SK-N-SH treated with all-trans-retinoic acid at 6 μM for 48 hours (cell line): Measurements from ENCODE around the gene SBF2.

Source experiments
- ATAC-seq: fragments of 200-7000 bp; cut with Tn5 transposase; 3 replicates; pipeline ENCODE4 v1.9.1; 2020; ENCODE audit warnings: mild to moderate bottlenecking, moderate library complexity
- ARNTL ChIP-seq: fragments of 450-650 bp; formaldehyde crosslinking; IDR thresholded peaks from 2 replicates; pipeline ENCODE4 v1.5.0; 2020; ENCODE audit warnings: low read depth, mild to moderate bottlenecking, moderate library complexity, borderline replicate concordance
- BACH2 ChIP-seq: fragments of 250-450 bp; sonication (Bioruptor Pico); IDR thresholded peaks from 2 replicates; pipeline ENCODE4 v1.9.0; 2021; ENCODE audit warnings: mild to moderate bottlenecking, borderline replicate concordance
- CREB5 ChIP-seq: fragments of 250-450 bp; sonication (Bioruptor Pico); IDR thresholded peaks from 2 replicates; pipeline ENCODE4 v1.5.1; 2020; ENCODE audit warnings: low read depth, mild to moderate bottlenecking, moderate library complexity
- CSDC2 ChIP-seq: fragments of 250-450 bp; sonication (Bioruptor Pico); IDR thresholded peaks from 2 replicates; pipeline ENCODE4 v1.5.0; 2020; ENCODE audit warnings: mild to moderate bottlenecking, moderate library complexity
- ESRRG ChIP-seq: fragments of 250-450 bp; sonication (Bioruptor Pico); IDR thresholded peaks from 2 replicates; pipeline ENCODE4 v1.6.1; 2021; ENCODE audit warnings: mild to moderate bottlenecking
- GLIS3 ChIP-seq: fragments of 250-450 bp; sonication (Bioruptor Pico); IDR thresholded peaks from 2 replicates; pipeline ENCODE4 v1.5.0; 2020; ENCODE audit warnings: mild to moderate bottlenecking, moderate library complexity
- ISL1 ChIP-seq: fragments of 250-450 bp; sonication (Bioruptor Pico); IDR thresholded peaks from 2 replicates; pipeline ENCODE4 v2.1.2; 2022; ENCODE audit warnings: mild to moderate bottlenecking, moderate library complexity
- PATZ1 ChIP-seq: fragments of 250-450 bp; sonication (Bioruptor Pico); IDR thresholded peaks from 2 replicates; pipeline ENCODE4 v1.8.0; 2020; ENCODE audit warnings: mild to moderate bottlenecking, moderate library complexity, borderline replicate concordance
- POU6F1 ChIP-seq: fragments of 250-450 bp; sonication (Bioruptor Pico); IDR thresholded peaks from 2 replicates; pipeline ENCODE4 v1.8.0; 2021; ENCODE audit warnings: low read depth, mild to moderate bottlenecking, moderate library complexity, borderline replicate concordance
- PPARA ChIP-seq: fragments of 250-450 bp; sonication (Bioruptor Pico); IDR thresholded peaks from 2 replicates; pipeline ENCODE4 v1.5.0; 2020; ENCODE audit warnings: mild to moderate bottlenecking, borderline replicate concordance
- RARB ChIP-seq: fragments of 250-450 bp; sonication (Bioruptor Pico); IDR thresholded peaks from 2 replicates; pipeline ENCODE4 v1.8.0; 2021; ENCODE audit warnings: mild to moderate bottlenecking, moderate library complexity
- SNAI2 ChIP-seq: fragments of 250-450 bp; sonication (Bioruptor Pico); IDR thresholded peaks from 2 replicates; pipeline ENCODE4 v1.5.0; 2020; ENCODE audit warnings: mild to moderate bottlenecking, moderate library complexity
- TCF4 ChIP-seq: fragments of 250-450 bp; sonication (Bioruptor Pico); IDR thresholded peaks from 2 replicates; pipeline ENCODE4 v1.8.0; 2021; ENCODE audit warnings: mild to moderate bottlenecking, moderate library complexity, borderline replicate concordance
- TOX ChIP-seq: fragments of 250-450 bp; sonication (Bioruptor Pico); IDR thresholded peaks from 2 replicates; pipeline ENCODE4 v1.8.0; 2021; ENCODE audit warnings: mild to moderate bottlenecking, moderate library complexity, borderline replicate concordance
- ZC3H10 ChIP-seq: fragments of 250-450 bp; sonication (Bioruptor Pico); IDR thresholded peaks from 2 replicates; pipeline ENCODE4 v1.5.1; 2021; ENCODE audit warnings: mild to moderate bottlenecking, moderate library complexity
- ZFP30 ChIP-seq: fragments of 450-650 bp; formaldehyde crosslinking; IDR thresholded peaks from 2 replicates; pipeline ENCODE4 v1.5.0; 2022; ENCODE audit warnings: mild to moderate bottlenecking, moderate library complexity
- ZNF565 ChIP-seq: fragments of 450-650 bp; formaldehyde crosslinking; conservative IDR thresholded peaks from 2 replicates; pipeline ENCODE4 v1.5.0; 2020; ENCODE audit warnings: low read depth, mild to moderate bottlenecking, moderate library complexity
- ZNF70 ChIP-seq: fragments of 450-650 bp; formaldehyde crosslinking; IDR thresholded peaks from 2 replicates; pipeline ENCODE4 v1.5.0; 2020; ENCODE audit warnings: mild to moderate bottlenecking, moderate library complexity
- ZNF8 ChIP-seq: fragments of 450-650 bp; formaldehyde crosslinking; IDR thresholded peaks from 2 replicates; pipeline ENCODE4 v1.5.0; 2020; ENCODE audit warnings: mild to moderate bottlenecking, moderate library complexity
- TF ChIP-seq, protein P1 (sequence below): fragments of 250-450 bp; sonication (Bioruptor Pico); IDR thresholded peaks from 2 replicates; pipeline ENCODE4 v1.5.0; 2020; ENCODE audit warnings: mild to moderate bottlenecking, moderate library complexity
- TF ChIP-seq, protein P2 (sequence below): fragments of 250-450 bp; sonication (Bioruptor Pico); IDR thresholded peaks from 2 replicates; pipeline ENCODE4 v1.5.1; 2021; ENCODE audit warnings: mild to moderate bottlenecking, moderate library complexity

The SBF2 gene

GRCh38 chr11:10050561-10050960 lies 243.5 kb downstream of the SBF2 start:
- TF ChIP-seq, protein P1, sequence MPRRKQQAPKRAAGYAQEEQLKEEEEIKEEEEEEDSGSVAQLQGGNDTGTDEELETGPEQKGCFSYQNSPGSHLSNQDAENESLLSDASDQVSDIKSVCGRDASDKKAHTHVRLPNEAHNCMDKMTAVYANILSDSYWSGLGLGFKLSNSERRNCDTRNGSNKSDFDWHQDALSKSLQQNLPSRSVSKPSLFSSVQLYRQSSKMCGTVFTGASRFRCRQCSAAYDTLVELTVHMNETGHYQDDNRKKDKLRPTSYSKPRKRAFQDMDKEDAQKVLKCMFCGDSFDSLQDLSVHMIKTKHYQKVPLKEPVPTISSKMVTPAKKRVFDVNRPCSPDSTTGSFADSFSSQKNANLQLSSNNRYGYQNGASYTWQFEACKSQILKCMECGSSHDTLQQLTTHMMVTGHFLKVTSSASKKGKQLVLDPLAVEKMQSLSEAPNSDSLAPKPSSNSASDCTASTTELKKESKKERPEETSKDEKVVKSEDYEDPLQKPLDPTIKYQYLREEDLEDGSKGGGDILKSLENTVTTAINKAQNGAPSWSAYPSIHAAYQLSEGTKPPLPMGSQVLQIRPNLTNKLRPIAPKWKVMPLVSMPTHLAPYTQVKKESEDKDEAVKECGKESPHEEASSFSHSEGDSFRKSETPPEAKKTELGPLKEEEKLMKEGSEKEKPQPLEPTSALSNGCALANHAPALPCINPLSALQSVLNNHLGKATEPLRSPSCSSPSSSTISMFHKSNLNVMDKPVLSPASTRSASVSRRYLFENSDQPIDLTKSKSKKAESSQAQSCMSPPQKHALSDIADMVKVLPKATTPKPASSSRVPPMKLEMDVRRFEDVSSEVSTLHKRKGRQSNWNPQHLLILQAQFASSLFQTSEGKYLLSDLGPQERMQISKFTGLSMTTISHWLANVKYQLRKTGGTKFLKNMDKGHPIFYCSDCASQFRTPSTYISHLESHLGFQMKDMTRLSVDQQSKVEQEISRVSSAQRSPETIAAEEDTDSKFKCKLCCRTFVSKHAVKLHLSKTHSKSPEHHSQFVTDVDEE (CRISPR knock-in tag), result no peak
- TF ChIP-seq TCF4 (no peak), TOX (CRISPR knock-in tag) (no peak), ZNF70 (CRISPR knock-in tag) (no peak), ZNF8 (no peak), ZFP30 (no peak)
- ATAC-seq, result no peak

DNA sequence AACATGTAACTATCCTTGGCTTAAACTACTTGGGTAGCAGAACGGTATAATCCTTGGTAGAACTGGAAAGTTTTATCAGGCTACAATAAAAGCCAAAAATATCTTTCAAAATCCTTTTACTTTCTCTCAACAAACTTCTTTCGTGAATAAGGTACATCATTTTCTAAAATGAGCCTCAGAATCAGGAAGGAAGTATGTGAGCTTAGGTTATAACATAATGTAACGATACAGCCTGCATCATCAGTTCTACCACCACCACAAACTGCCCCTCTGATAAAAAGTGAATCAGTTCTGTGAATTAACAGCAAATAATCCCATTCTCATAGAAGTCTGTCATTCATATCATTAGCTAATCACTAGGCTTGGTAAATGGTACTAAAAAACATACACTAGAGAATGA lies 244.3 kb downstream of the SBF2 start:
- TF ChIP-seq ZC3H10, result no peak
- no peak for TF ChIP-seq CREB5
- TF ChIP-seq, protein P1 (CRISPR knock-in tag), result no peak
- TF ChIP-seq, all 23 proteins: peak for 0

GRCh38 chr11:10048350-10048749 lies 245.7 kb downstream of the SBF2 start:
- TF ChIP-seq PATZ1 (CRISPR knock-in tag), result no peak
- no peak for TF ChIP-seq CSDC2 (CRISPR knock-in tag)
- no peak for TF ChIP-seq ARNTL
- TF ChIP-seq TCF4, result no peak
- TF ChIP-seq, protein P1 (CRISPR knock-in tag), result no peak
- no peak for TF ChIP-seq TOX (CRISPR knock-in tag)
- no peak for TF ChIP-seq ISL1 (CRISPR knock-in tag)
- no peak for TF ChIP-seq GLIS3 (CRISPR knock-in tag)
- no peak for TF ChIP-seq BACH2 (CRISPR knock-in tag)
- no peak for TF ChIP-seq RARB
- TF ChIP-seq, protein P2, sequence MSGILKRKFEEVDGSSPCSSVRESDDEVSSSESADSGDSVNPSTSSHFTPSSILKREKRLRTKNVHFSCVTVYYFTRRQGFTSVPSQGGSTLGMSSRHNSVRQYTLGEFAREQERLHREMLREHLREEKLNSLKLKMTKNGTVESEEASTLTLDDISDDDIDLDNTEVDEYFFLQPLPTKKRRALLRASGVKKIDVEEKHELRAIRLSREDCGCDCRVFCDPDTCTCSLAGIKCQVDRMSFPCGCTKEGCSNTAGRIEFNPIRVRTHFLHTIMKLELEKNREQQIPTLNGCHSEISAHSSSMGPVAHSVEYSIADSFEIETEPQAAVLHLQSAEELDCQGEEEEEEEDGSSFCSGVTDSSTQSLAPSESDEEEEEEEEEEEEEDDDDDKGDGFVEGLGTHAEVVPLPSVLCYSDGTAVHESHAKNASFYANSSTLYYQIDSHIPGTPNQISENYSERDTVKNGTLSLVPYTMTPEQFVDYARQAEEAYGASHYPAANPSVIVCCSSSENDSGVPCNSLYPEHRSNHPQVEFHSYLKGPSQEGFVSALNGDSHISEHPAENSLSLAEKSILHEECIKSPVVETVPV, result no peak
- no peak for TF ChIP-seq ZFP30
- no peak for TF ChIP-seq ZC3H10
- no peak for TF ChIP-seq PPARA
- TF ChIP-seq ZNF8, result no peak
- TF ChIP-seq ZNF565, result no peak
- TF ChIP-seq POU6F1, result no peak
- no peak for TF ChIP-seq SNAI2
- TF ChIP-seq ESRRG (CRISPR knock-in tag), result no peak
- no peak for ATAC-seq

More for the DNA sequence above, 244.3 kb downstream of the SBF2 start:
- no peak for ATAC-seq
